Measurements from ENCODE around the gene JPT2.
"Not testable (repeated sequence)": the region's sequence is repeated elsewhere in the genome, so short reads cannot be mapped to it uniquely, and the experiment has no call there.

The JPT2 gene

GRCh38 chr16:1676661-1677060 is 1.4 kb upstream of the JPT2 start:
- no peak for DNase-seq (ENCODE audit: low spot score)

- no peak for DNase-seq (ENCODE audit: low spot score)
These were observed 740 bp upstream of the JPT2 start for GRCh38 chr16:1677339-1677738.

- no peak for DNase-seq (ENCODE audit: low spot score)
These were observed 520 bp downstream of the JPT2 start for GRCh38 chr16:1678500-1679098.

GRCh38 chr16:1680361-1680760 is 2.3 kb downstream of the JPT2 start:
- no peak for DNase-seq (ENCODE audit: low spot score)

- no peak for DNase-seq (ENCODE audit: low spot score)
These were observed 3.0 kb downstream of the JPT2 start for GRCh38 chr16:1681032-1681431.

GRCh38 chr16:1687427-1688316 is 9.6 kb downstream of the JPT2 start:
- DNase-seq (ENCODE audit: low spot score), result no peak

- DNase-seq (ENCODE audit: low spot score), result no peak
These were observed 10.9 kb downstream of the JPT2 start for GRCh38 chr16:1688807-1689560.

GRCh38 chr16:1689853-1690252 is 11.8 kb downstream of the JPT2 start:
- no peak for DNase-seq (ENCODE audit: low spot score)

GRCh38 chr16:1690810-1691209 is 12.7 kb downstream of the JPT2 start:
- DNase-seq (ENCODE audit: low spot score), result no peak

DNA sequence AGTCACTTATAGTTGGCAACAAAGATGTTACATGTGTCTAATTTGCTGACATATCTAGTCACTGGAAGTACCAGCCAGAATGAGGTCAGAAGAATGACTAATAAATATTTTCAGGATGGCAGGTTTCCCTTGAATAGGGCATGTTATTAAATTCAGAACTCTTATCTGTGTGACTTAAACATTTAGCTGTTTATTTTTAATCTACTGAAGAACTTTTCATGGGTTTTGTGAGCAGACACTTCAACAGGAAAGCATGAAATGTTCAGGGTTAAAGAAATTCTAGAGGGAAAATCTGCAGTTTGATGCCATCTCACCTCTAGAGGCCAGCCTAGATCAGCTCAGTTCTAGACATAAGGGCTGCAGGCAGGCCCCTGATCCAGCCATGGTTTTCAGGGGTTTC is 13.2 kb downstream of the JPT2 start:
- DNase-seq (ENCODE audit: low spot score), result no peak

GRCh38 chr16:1691956-1692355 is 13.9 kb downstream of the JPT2 start:
- DNase-seq (ENCODE audit: low spot score), result no peak

- no peak for DNase-seq (ENCODE audit: low spot score)
These were observed 18.8 kb downstream of the JPT2 start for GRCh38 chr16:1696863-1697262.

- DNase-seq (ENCODE audit: low spot score), result no peak
These were observed 20.6 kb downstream of the JPT2 start for GRCh38 chr16:1698680-1699079.

GRCh38 chr16:1700246-1700645 is 22.2 kb downstream of the JPT2 start:
- no peak for DNase-seq (ENCODE audit: low spot score)

DNA sequence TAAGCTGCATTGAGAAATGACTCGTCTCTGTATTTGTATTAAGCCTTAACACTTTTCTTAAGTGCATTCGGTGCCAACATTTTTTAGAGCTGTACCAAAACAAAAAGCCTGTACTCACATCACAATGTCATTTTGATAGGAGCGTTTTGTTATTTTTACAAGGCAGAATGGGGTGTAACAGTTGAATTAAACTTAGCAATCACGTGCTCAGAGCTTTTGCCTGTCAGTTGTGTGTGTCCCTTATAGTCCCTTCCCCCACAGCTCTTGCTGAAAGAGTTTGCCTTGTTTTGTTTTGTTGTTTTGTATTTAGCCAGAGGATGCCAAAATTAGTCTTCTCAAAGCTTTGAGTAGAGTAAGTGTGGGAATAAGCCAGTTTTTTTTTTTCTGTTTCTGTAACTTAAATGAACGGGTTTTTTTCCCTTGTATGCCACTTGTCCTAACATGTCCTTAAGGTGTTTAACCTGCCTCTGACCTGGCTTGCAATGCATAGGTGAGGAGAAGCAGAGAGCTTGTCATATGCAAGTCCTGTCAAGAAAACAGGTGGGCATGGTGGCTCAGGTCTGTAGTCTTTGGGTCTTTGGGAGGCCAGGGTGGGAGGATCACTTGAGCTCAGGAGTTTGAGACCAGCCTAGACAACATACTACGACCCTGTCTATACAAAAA is 23.3 kb downstream of the JPT2 start:
- no peak for DNase-seq (ENCODE audit: low spot score)

GRCh38 chr16:1705324-1705687 is 27.2 kb downstream of the JPT2 start:
- not testable (repeated sequence) for DNase-seq (ENCODE audit: low spot score)

GRCh38 chr16:1705688-1706385 is 27.8 kb downstream of the JPT2 start, which contains the start of gene MAPK8IP3:
MAPK8IP3 (plus strand) TSS chr16:1706195; CDS start chr16:1706340, 145 bp downstream.
- peak; percentile 99 for DNase-seq (ENCODE audit: low spot score)

GRCh38 chr16:1706386-1707192 is 28.5 kb downstream of the JPT2 start:
- DNase-seq (ENCODE audit: low spot score), result peak; percentile 59

DNA sequence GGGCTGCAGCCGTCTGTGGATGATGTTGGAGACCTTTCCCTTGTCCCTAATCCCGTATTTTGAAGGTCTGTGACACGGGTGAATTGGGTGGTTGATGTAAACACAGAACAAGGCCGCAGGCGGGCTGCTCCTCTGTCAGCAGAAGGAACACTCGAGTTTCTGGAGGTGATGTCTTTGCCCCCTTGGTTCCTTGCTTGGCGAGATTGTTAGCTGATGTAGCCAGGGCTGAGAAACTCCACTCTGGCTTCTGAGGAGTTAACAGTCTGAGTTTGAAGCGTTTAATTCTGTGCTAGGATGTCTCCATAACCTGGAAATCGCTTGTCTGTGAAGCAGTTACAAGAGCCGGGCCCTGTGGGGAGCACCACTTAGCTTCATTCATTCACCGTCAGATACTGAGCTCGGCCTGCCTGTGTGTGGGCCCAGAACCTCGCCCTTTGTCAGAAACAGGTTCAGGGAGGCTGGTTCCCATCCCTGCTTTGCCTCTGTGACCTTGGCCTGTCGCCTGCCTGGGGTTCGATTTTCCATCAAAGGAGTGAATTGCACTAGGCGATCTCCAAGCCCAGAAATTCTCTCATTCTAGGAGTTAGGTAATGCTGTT is 29.2 kb downstream of the JPT2 start:
- peak; percentile 26 for DNase-seq (ENCODE audit: low spot score)

DNA sequence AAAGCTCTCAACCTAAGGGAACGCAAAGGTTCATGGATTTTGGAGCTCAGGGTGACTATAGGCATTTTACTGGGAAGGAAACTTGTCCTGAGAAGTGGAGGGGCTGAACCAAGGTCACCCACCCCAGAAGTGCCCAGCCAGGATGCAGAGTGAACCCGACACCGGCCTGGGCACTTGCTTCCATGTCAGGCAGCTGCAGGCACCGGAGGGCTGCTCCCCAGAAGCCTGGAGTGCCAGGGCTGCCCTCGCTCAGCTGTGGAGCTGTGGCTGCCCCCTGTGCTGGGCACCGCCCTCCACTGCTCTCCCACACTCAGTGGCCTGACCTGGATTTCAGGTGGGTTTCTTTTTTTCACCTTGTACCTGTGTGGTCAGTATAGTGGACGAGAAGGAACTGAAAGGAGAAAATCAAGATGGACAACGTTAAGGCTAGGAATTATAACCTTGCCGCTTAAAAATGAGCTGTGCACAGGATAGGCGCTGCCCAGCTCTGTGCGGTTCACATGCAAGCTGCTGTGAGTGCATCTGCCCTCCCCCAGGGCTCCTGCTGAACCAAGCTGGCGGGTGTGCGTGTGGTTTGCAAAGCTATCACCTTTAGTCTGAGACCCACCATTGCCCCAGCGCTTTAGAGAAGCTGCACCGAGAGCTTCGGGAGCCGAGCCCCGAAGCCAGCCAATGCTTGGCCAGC is 30.1 kb downstream of the JPT2 start:
- no peak for DNase-seq (ENCODE audit: low spot score)

All from iPS-NIHi11 (cell line).